ENCODE measurements around the gene TSSK6. TPM values are rescaled to one million over a fixed set of nuclear protein-coding genes. Genes with fewer than 3 reads are reported as not detected.

The TSSK6 gene
- total RNA-seq, 4 donors from 2014 or later = 0.40 to 3.3 (median 0.92) TPM

GRCh38 chr19:19533841-19534240 is 18.5 kb upstream of the TSSK6 start:
- TF ChIP-seq EP300 (IDR thresholded peaks at IDR 0.05) (no peak), POLR2A (IDR thresholded peaks at IDR 0.05) (no peak), POLR2AphosphoS5 (IDR thresholded peaks at IDR 0.05) (no peak), CTCF (IDR thresholded peaks at IDR 0.05) (no peak)
- WGBS, 2 donors (ENCODE audit: low coverage in 1 of 2) = 81% methylated on average over 5 of the region's 6 CpGs; no CpG with 5 or more reads in 1 of the 2 donors
- no peak for ATAC-seq
- no peak overlapping the region for H3K4me3 ChIP-seq
- H3K36me3 ChIP-seq = peaks cover 0 to 12% of the 10 kb centered on the region in 2 donors
- peaks cover 16% of the 10 kb centered on the region for H3K27me3 ChIP-seq
- H3K9me3 ChIP-seq = no peaks in the 10 kb centered on the region
- no peak overlapping the region for H3K27ac ChIP-seq
- H3K4me1 ChIP-seq = peaks cover 0 to 38% (median 9%) of the 10 kb centered on the region in 3 donors

GRCh38 chr19:19532806-19533701 is 17.7 kb upstream of the TSSK6 start:
- ATAC-seq = peak; percentile 1
- peaks cover 0 to 18% of the 10 kb centered on the region in 2 donors for H3K36me3 ChIP-seq
- H3K27me3 ChIP-seq = peaks cover 8% of the 10 kb centered on the region
- TF ChIP-seq POLR2AphosphoS5 (IDR thresholded peaks at IDR 0.05) (no peak), EP300 (IDR thresholded peaks at IDR 0.05) (no peak), CTCF (IDR thresholded peaks at IDR 0.05) (no peak), POLR2A (IDR thresholded peaks at IDR 0.05) (no peak)
- no peak overlapping the region for H3K4me3 ChIP-seq
- no peak overlapping the region for H3K27ac ChIP-seq
- peaks cover 0 to 36% (median 2%) of the 10 kb centered on the region in 3 donors for H3K4me1 ChIP-seq
- WGBS, 2 donors (ENCODE audit: low coverage in 1 of 2) = 56% methylated on average over 7 to 11 of the region's 14 CpGs
- no peaks in the 10 kb centered on the region for H3K9me3 ChIP-seq

GRCh38 chr19:19531951-19532805 is 16.8 kb upstream of the TSSK6 start:
- TF ChIP-seq CTCF (IDR thresholded peaks at IDR 0.05) (peak in 3 of 4 experiments; percentile 92 to 98 (median 93)), EP300 (IDR thresholded peaks at IDR 0.05) (no peak)
- H3K4me1 ChIP-seq = peaks cover 0 to 29% (median 0%) of the 10 kb centered on the region in 3 donors
- no peak overlapping the region for H3K27ac ChIP-seq
- H3K9me3 ChIP-seq = no peaks in the 10 kb centered on the region
- peaks cover 0 to 27% of the 10 kb centered on the region in 2 donors for H3K36me3 ChIP-seq
- H3K27me3 ChIP-seq = no peaks in the 10 kb centered on the region
- no peak overlapping the region for H3K4me3 ChIP-seq
- WGBS, 2 donors (ENCODE audit: low coverage in 1 of 2) = 12 to 40% methylated on average over 2 to 7 of the region's 48 CpGs
- ATAC-seq = peak; percentile 75

GRCh38 chr19:19530889-19531288 is 15.5 kb upstream of the TSSK6 start:
- Histone ChIP-seq H3K9me3 (no peaks in the 10 kb centered on the region), H3K27ac (no peak overlapping the region), H3K27me3 (no peaks in the 10 kb centered on the region), H3K36me3 (peaks cover 0 to 37% of the 10 kb centered on the region in 2 donors), H3K4me1 (peaks cover 0 to 40% (median 0%) of the 10 kb centered on the region in 3 donors), H3K4me3 (no peak overlapping the region)
- WGBS, 2 donors (ENCODE audit: low coverage in 1 of 2) = 86% methylated on average over 4 of the region's 4 CpGs; no CpG with 5 or more reads in 1 of the 2 donors
- no peak for ATAC-seq
- no peak for TF ChIP-seq CTCF (IDR thresholded peaks at IDR 0.05)
- no peak for TF ChIP-seq POLR2A (IDR thresholded peaks at IDR 0.05)
- TF ChIP-seq POLR2AphosphoS5 (IDR thresholded peaks at IDR 0.05) = no peak
- no peak for TF ChIP-seq EP300 (IDR thresholded peaks at IDR 0.05)

Measured in gastroesophageal sphincter (tissue), 4 donors.